ENCODE measurements around the gene PDE4C. TPM values are rescaled to one million over a fixed set of nuclear protein-coding genes. Genes with fewer than 3 reads are reported as not detected.

PDE4C gene
- total RNA-seq, 2 experiments from 2014 or later = 1.4 TPM; not detected in 1

GRCh38 chr19:18231775-18232174 lies 5.5 kb upstream of the PDE4C start:
- H3K4me2 ChIP-seq (ENCODE audit: low read length) = peak overlapping the region; percentile 64
- H3K9me2 ChIP-seq (ENCODE audit: insufficient read depth, low read length) = no peaks in the 10 kb centered on the region
- peaks cover 45% of the 10 kb centered on the region for H3K4me1 ChIP-seq (ENCODE audit: insufficient read depth, low read length, poor library complexity, severe bottlenecking)
- H3K79me2 ChIP-seq (ENCODE audit: insufficient read depth, low read depth, low read length) = no peaks in the 10 kb centered on the region
- H3K9me3 ChIP-seq (ENCODE audit: low read length) = no peaks in the 10 kb centered on the region
- peak; percentile 84 for DNase-seq (ENCODE audit: low spot score)
- intact Hi-C loops (cut with micrococcal nuclease; ENCODE audit: unreplicated experiment) = no loop called here
- H3K4me3 ChIP-seq (ENCODE audit: low read depth, low read length, poor library complexity, severe bottlenecking) = peak overlapping the region; percentile 39
- H4K20me1 ChIP-seq (ENCODE audit: insufficient read depth, low read length) = no peaks in the 10 kb centered on the region
- ChIA-PET POLR2A (no interaction called here), CTCF (ENCODE audit: unreplicated experiment) (interaction anchor here (0.6 to 0.8 kb wide), 4 partner anchors 21 to 156 kb away, joined by 3 to 4 read pairs (median 3); no protein-coding TSS in a partner anchor)
- peak overlapping the region; percentile 19 for H3K27ac ChIP-seq (ENCODE audit: low read depth, low read length, poor library complexity, severe bottlenecking)
- no peak for TF ChIP-seq EZH2phosphoT487 (IDR thresholded peaks at IDR 0.05; ENCODE audit: borderline replicate concordance, low read depth, low read length)
- TF ChIP-seq, protein P1, sequence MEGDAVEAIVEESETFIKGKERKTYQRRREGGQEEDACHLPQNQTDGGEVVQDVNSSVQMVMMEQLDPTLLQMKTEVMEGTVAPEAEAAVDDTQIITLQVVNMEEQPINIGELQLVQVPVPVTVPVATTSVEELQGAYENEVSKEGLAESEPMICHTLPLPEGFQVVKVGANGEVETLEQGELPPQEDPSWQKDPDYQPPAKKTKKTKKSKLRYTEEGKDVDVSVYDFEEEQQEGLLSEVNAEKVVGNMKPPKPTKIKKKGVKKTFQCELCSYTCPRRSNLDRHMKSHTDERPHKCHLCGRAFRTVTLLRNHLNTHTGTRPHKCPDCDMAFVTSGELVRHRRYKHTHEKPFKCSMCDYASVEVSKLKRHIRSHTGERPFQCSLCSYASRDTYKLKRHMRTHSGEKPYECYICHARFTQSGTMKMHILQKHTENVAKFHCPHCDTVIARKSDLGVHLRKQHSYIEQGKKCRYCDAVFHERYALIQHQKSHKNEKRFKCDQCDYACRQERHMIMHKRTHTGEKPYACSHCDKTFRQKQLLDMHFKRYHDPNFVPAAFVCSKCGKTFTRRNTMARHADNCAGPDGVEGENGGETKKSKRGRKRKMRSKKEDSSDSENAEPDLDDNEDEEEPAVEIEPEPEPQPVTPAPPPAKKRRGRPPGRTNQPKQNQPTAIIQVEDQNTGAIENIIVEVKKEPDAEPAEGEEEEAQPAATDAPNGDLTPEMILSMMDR (conservative IDR thresholded peaks at IDR 0.05; ENCODE audit: low read length) = no peak
- H3K36me3 ChIP-seq (ENCODE audit: insufficient read depth, low read length) = no peaks in the 10 kb centered on the region
- no TSS peak for BruUV-seq (replicated peaks)
- H2AFZ ChIP-seq (ENCODE audit: low read length) = 0 out of 2 replicates have a peak overlapping the region, but pooled peaks have one; percentile 6

DNA sequence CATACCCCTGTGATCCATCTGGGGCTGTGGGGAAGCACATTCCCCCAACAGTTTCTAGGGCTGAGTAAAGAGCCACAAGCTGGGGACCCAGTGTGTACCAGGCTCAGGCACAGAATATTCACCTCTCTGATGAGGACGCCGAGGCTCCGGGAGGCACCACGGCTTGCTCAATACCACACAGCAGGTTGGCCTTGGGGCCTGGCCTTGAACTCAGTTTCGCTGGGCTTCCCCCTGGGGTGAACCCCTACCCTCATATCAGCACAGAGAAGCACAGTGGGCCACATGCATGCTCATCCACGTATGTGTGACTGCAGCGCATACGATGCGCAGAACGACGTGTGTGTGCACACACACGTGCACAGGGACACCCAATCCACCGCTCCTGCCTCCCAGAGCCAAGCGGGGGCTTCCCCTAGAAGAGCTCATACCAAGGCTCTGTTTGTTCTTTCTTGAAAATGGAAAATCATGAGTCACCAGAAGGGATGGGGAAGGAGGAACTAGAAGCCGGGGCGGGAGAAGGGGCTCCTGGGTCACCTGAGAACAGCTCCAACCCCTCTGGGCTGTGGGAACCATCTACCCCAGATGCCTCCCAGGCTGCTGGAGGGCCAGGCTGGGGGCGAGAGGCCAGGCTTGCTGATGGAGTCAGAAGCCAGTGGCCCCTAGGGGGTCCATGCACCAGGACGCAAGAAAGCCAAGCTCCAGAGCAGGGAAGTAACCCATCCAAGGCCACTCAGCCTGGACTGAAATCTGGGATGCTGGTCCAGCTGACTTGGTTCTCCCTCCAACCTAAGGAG lies 4.9 kb upstream of the PDE4C start:
- intact Hi-C loops (cut with micrococcal nuclease; ENCODE audit: unreplicated experiment) = no loop called here
- Histone ChIP-seq H3K4me2 (ENCODE audit: low read length) (peak overlapping the region; percentile 64), H3K9me2 (ENCODE audit: insufficient read depth, low read length) (no peaks in the 10 kb centered on the region), H3K27ac (ENCODE audit: low read depth, low read length, poor library complexity, severe bottlenecking) (peak overlapping the region; percentile 19), H3K9me3 (ENCODE audit: low read length) (no peaks in the 10 kb centered on the region), H4K20me1 (ENCODE audit: insufficient read depth, low read length) (no peaks in the 10 kb centered on the region), H3K4me1 (ENCODE audit: insufficient read depth, low read length, poor library complexity, severe bottlenecking) (peaks cover 49% of the 10 kb centered on the region), H3K36me3 (ENCODE audit: insufficient read depth, low read length) (no peaks in the 10 kb centered on the region), H3K79me2 (ENCODE audit: insufficient read depth, low read depth, low read length) (no peaks in the 10 kb centered on the region), H2AFZ (ENCODE audit: low read length) (no peak overlapping the region), H3K4me3 (ENCODE audit: low read depth, low read length, poor library complexity, severe bottlenecking) (peak overlapping the region; percentile 39)
- CTCF ChIA-PET (ENCODE audit: unreplicated experiment) = interaction anchor here (0.5 to 0.8 kb wide), 4 partner anchors 20 to 157 kb away, joined by 3 to 5 read pairs (median 4); no protein-coding TSS in a partner anchor
- DNase-seq (ENCODE audit: low spot score) = no peak
- POLR2A ChIA-PET = no interaction called here
- no peak for TF ChIP-seq EZH2phosphoT487 (IDR thresholded peaks at IDR 0.05; ENCODE audit: borderline replicate concordance, low read depth, low read length)
- TF ChIP-seq, protein P1 (conservative IDR thresholded peaks at IDR 0.05; ENCODE audit: low read length) = no peak
- BruUV-seq (replicated peaks) = no TSS peak

- intact Hi-C loops (cut with micrococcal nuclease; ENCODE audit: unreplicated experiment) = loop anchor here (2.0 kb wide), 1 partner anchor 21 kb away; no protein-coding TSS in a partner anchor
These were observed 3.7 kb upstream of the PDE4C start for GRCh38 chr19:18229915-18230314.

More at GRCh38 chr19:18229915-18230314, 3.7 kb upstream of the PDE4C start:
- TF ChIP-seq, protein P1 (conservative IDR thresholded peaks at IDR 0.05; ENCODE audit: low read length) = no peak
- no peak for TF ChIP-seq EZH2phosphoT487 (IDR thresholded peaks at IDR 0.05; ENCODE audit: borderline replicate concordance, low read depth, low read length)
- Histone ChIP-seq H2AFZ (ENCODE audit: low read length) (no peak overlapping the region), H3K27ac (ENCODE audit: low read depth, low read length, poor library complexity, severe bottlenecking) (no peak overlapping the region), H3K79me2 (ENCODE audit: insufficient read depth, low read depth, low read length) (no peaks in the 10 kb centered on the region), H3K9me3 (ENCODE audit: low read length) (no peaks in the 10 kb centered on the region), H3K4me2 (ENCODE audit: low read length) (no peak overlapping the region), H3K4me1 (ENCODE audit: insufficient read depth, low read length, poor library complexity, severe bottlenecking) (peaks cover 60% of the 10 kb centered on the region), H3K4me3 (ENCODE audit: low read depth, low read length, poor library complexity, severe bottlenecking) (no peak overlapping the region), H4K20me1 (ENCODE audit: insufficient read depth, low read length) (no peaks in the 10 kb centered on the region), H3K9me2 (ENCODE audit: insufficient read depth, low read length) (no peaks in the 10 kb centered on the region), H3K36me3 (ENCODE audit: insufficient read depth, low read length) (no peaks in the 10 kb centered on the region)
- POLR2A ChIA-PET = no interaction called here
- BruUV-seq (replicated peaks) = no TSS peak
- CTCF ChIA-PET (ENCODE audit: unreplicated experiment) = no interaction called here
- DNase-seq (ENCODE audit: low spot score) = no peak
